Smooth muscle cell (in vitro differentiated cells): ENCODE measurements around the gene EFNB3. TPM values are rescaled to one million over a fixed set of nuclear protein-coding genes. Genes with fewer than 3 reads are reported as not detected.

ENCODE experiments used
- DNase-seq: peaks from one replicate; lab custom pipeline; 2025; ENCODE audit not compliant: unreplicated experiment; lab: John Stamatoyannopoulos, UW
- H2AFZ ChIP-seq: fragments of 200-600 bp; sonication (generic); 2 replicates; pipeline ENCODE4 v1.6.0; 2016; ENCODE audit warnings: antibody characterized with exemption, low read depth, mild to moderate bottlenecking
- H3F3A ChIP-seq: fragments of 200-600 bp; sonication (generic); 2 replicates; pipeline ENCODE4 v1.6.0; 2017; ENCODE audit warnings: antibody characterized with exemption, low read depth
- H3K27ac ChIP-seq: fragments of 200-600 bp; sonication (generic); 2 replicates; pipeline ENCODE4 v1.5.1; 2016; ENCODE audit warnings: low read depth, mild to moderate bottlenecking
- H3K27me3 ChIP-seq: fragments of 200-600 bp; sonication (generic); 2 replicates; pipeline ENCODE4 v1.6.1; 2016; ENCODE audit warnings: low read depth, mild to moderate bottlenecking
- H3K36me3 ChIP-seq: fragments of 200-600 bp; sonication (generic); 2 replicates; pipeline ENCODE4 v1.5.1; 2016; ENCODE audit warnings: low read depth
- H3K4me1 ChIP-seq: fragments of 200-600 bp; sonication (generic); 2 replicates; pipeline ENCODE4 v1.5.1; 2016; ENCODE audit warnings: low read depth
- H3K4me2 ChIP-seq: fragments of 200-600 bp; sonication (generic); 2 replicates; pipeline ENCODE4 v1.6.0; 2016; ENCODE audit warnings: mild to moderate bottlenecking
- H3K4me3 ChIP-seq: fragments of 200-600 bp; sonication (generic); 2 replicates; pipeline ENCODE4 v1.5.1; 2016; ENCODE audit warnings: mild to moderate bottlenecking
- H3K79me2 ChIP-seq: fragments of 200-600 bp; sonication (generic); 2 replicates; pipeline ENCODE4 v1.6.0; 2016; ENCODE audit warnings: low read depth, mild to moderate bottlenecking
- H3K9ac ChIP-seq: fragments of 200-600 bp; sonication (generic); 2 replicates; pipeline ENCODE4 v1.6.0; 2016; ENCODE audit warnings: low read depth
- H3K9me3 ChIP-seq: fragments of 200-600 bp; sonication (generic); replicated peaks from 2 replicates; pipeline ENCODE4 v1.5.1; 2016; ENCODE audit warnings: low read depth
- H4K20me1 ChIP-seq: fragments of 200-600 bp; sonication (generic); 2 replicates; pipeline ENCODE4 v1.6.0; 2016; ENCODE audit warnings: low read depth
- WGBS: methylation state at CpG from one replicate; pipeline ENCODE4 v1.1.7; 2016; ENCODE audit warnings: low lambda C conversion rate; 5-methylcytosine and 5-hydroxymethylcytosine counted together
- polyA plus RNA-seq: library from polyadenylated mRNA; unstranded; fragments of >200 nt; fragmentation: Nextera tagmentation; extraction: Ambion mirVana; gene quantifications from 2 replicates; pipeline ENCODE4 v1.2.1, GENCODE V29; 2016
- total RNA-seq: library from RNA; depleted of rRNA; stranded (reverse); fragments of >200 nt; gene quantifications from 2 replicates; pipeline ENCODE4 v1.2.3, GENCODE V29; 2014
- TF ChIP-seq, protein P1 (sequence below): fragments of 200-600 bp; sonication (generic); IDR thresholded peaks from 2 replicates; pipeline ENCODE4 v1.5.1; 2017; ENCODE audit warnings: borderline replicate concordance, mild to moderate bottlenecking, antibody characterized with exemption; ENCODE audit not compliant: insufficient read depth, poor library complexity, severe bottlenecking

EFNB3 gene
- total and polyA plus RNA-seq, 2 experiments from 2014 or later = 4.8 to 6.7 TPM

DNA sequence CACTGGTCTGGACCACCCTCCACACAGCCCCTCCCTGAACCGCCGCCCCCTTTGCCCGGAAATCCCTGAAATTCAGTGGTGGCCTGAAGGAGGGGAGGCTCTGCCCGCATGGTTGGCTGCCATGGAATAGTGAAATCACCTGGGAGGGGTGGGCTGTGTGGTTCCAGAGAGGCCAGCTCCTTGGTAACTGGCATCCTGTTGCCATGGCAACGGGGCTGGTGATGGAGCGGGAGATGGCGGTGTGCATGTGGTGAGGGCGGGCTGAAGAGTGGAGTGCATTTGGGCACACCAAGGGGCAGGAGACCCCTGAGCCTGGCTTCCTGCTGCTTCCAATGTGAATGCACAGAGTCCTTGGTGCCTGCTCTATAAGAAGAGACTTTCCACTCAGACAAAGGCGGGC lies 2.4 kb downstream of the EFNB3 start:
- Histone ChIP-seq H3K36me3 (no peaks in the 10 kb centered on the region), H3K4me3 (no peak overlapping the region), H3K27ac (no peak overlapping the region), H4K20me1 (no peaks in the 10 kb centered on the region), H3K4me1 (peaks cover 23% of the 10 kb centered on the region), H3F3A (no peaks in the 10 kb centered on the region), H2AFZ (no peak overlapping the region), H3K79me2 (no peaks in the 10 kb centered on the region), H3K27me3 (peaks cover 15% of the 10 kb centered on the region), H3K9me3 (no peaks in the 10 kb centered on the region), H3K9ac (no peak overlapping the region), H3K4me2 (no peak overlapping the region)
- TF ChIP-seq, protein P1, sequence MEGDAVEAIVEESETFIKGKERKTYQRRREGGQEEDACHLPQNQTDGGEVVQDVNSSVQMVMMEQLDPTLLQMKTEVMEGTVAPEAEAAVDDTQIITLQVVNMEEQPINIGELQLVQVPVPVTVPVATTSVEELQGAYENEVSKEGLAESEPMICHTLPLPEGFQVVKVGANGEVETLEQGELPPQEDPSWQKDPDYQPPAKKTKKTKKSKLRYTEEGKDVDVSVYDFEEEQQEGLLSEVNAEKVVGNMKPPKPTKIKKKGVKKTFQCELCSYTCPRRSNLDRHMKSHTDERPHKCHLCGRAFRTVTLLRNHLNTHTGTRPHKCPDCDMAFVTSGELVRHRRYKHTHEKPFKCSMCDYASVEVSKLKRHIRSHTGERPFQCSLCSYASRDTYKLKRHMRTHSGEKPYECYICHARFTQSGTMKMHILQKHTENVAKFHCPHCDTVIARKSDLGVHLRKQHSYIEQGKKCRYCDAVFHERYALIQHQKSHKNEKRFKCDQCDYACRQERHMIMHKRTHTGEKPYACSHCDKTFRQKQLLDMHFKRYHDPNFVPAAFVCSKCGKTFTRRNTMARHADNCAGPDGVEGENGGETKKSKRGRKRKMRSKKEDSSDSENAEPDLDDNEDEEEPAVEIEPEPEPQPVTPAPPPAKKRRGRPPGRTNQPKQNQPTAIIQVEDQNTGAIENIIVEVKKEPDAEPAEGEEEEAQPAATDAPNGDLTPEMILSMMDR = no peak
- 90% methylated on average over 9 of the region's 9 CpGs for WGBS
- DNase-seq = no peak

- H2AFZ ChIP-seq = no peak overlapping the region
- TF ChIP-seq, protein P1 = no peak
- H3K4me2 ChIP-seq = no peak overlapping the region
- H3K4me1 ChIP-seq = peaks cover 27% of the 10 kb centered on the region
- no peaks in the 10 kb centered on the region for H3K36me3 ChIP-seq
- 92% methylated on average over 22 of the region's 22 CpGs for WGBS
- H3K4me3 ChIP-seq = no peak overlapping the region
- DNase-seq = no peak
- H3K79me2 ChIP-seq = no peaks in the 10 kb centered on the region
- no peaks in the 10 kb centered on the region for H3K9me3 ChIP-seq
- H3K9ac ChIP-seq = no peak overlapping the region
- no peak overlapping the region for H3K27ac ChIP-seq
- no peaks in the 10 kb centered on the region for H4K20me1 ChIP-seq
- peaks cover 3% of the 10 kb centered on the region for H3F3A ChIP-seq
- H3K27me3 ChIP-seq = peaks cover 17% of the 10 kb centered on the region
Measured at GRCh38 chr17:7707858-7708750, 3.1 kb downstream of the EFNB3 start.

- H3K4me2 ChIP-seq = no peak overlapping the region
- no peak overlapping the region for H3K27ac ChIP-seq
- H3K79me2 ChIP-seq = no peaks in the 10 kb centered on the region
- no peaks in the 10 kb centered on the region for H3K9me3 ChIP-seq
- peaks cover 20% of the 10 kb centered on the region for H3K4me1 ChIP-seq
- TF ChIP-seq, protein P1 = no peak
- no peak overlapping the region for H2AFZ ChIP-seq
- H4K20me1 ChIP-seq = no peaks in the 10 kb centered on the region
- DNase-seq = no peak
- H3K4me3 ChIP-seq = no peak overlapping the region
- no CpG with 5 or more reads among the region's 11 CpGs for WGBS
- H3F3A ChIP-seq = peaks cover 3% of the 10 kb centered on the region
- H3K9ac ChIP-seq = no peak overlapping the region
- peaks cover 20% of the 10 kb centered on the region for H3K27me3 ChIP-seq
- no peaks in the 10 kb centered on the region for H3K36me3 ChIP-seq
Measured at GRCh38 chr17:7709031-7709430, 4.0 kb downstream of the EFNB3 start.

DNA sequence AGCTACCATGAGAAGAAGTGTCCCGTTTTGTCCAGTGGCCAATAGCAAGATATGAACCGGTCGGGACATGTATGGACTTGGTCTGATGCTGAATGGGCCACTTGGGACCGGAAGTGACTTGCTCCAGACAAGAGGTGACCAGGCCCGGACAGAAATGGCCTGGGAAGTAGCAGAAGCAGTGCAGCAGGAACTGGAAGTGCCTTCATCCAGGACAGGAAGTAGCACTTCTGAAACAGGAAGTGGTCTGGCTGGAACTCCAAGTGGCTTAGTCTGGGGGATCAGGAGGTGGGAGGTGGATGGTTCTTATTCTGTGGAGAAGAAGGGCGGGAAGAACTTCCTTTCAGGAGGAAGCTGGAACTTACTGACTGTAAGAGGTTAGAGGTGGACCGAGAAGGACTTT lies 5.3 kb downstream of the EFNB3 start:
- peaks cover 3% of the 10 kb centered on the region for H3F3A ChIP-seq
- no peaks in the 10 kb centered on the region for H3K36me3 ChIP-seq
- WGBS = 85% methylated on average over 7 of the region's 7 CpGs
- no peaks in the 10 kb centered on the region for H4K20me1 ChIP-seq
- H3K4me2 ChIP-seq = no peak overlapping the region
- no peak overlapping the region for H3K4me3 ChIP-seq
- TF ChIP-seq, protein P1 = no peak
- no peak overlapping the region for H3K27ac ChIP-seq
- DNase-seq = no peak
- no peak overlapping the region for H3K9ac ChIP-seq
- no peak overlapping the region for H2AFZ ChIP-seq
- peaks cover 20% of the 10 kb centered on the region for H3K27me3 ChIP-seq
- H3K4me1 ChIP-seq = peaks cover 14% of the 10 kb centered on the region
- no peaks in the 10 kb centered on the region for H3K9me3 ChIP-seq
- no peaks in the 10 kb centered on the region for H3K79me2 ChIP-seq
